Measurements from ENCODE around the gene DMD. TPM values are rescaled to one million over a fixed set of nuclear protein-coding genes. Genes with fewer than 3 reads are reported as not detected.

The DMD gene
- total RNA-seq, 1 experiment from 2014 or later = 19.3 TPM

GRCh38 chrX:31717474-31717873, 1493.9 kb downstream of the DMD start:
- H3K27me3 Mint-ChIP-seq (ENCODE audit: insufficient read depth, unreplicated experiment) = peaks cover 14% of the 10 kb centered on the region
- H3K9me3 Mint-ChIP-seq (ENCODE audit: unreplicated experiment) = no peaks in the 10 kb centered on the region
- CTCF ChIA-PET = no interaction called here
- H3K36me3 Mint-ChIP-seq (ENCODE audit: insufficient read depth, unreplicated experiment) = no peaks in the 10 kb centered on the region
- H3K27ac Mint-ChIP-seq (ENCODE audit: low read depth, unreplicated experiment) = no peak overlapping the region
- intact Hi-C loops (cut with micrococcal nuclease) = no loop called here
- H3K4me1 Mint-ChIP-seq (ENCODE audit: insufficient read depth, unreplicated experiment) = no peaks in the 10 kb centered on the region
- no peak for DNase-seq (ENCODE audit: unreplicated experiment)
- no peak for TF ChIP-seq CTCF (IDR thresholded peaks at IDR 0.05; ENCODE audit: unreplicated experiment)
- no TSS peak for BruUV-seq (replicated peaks)
- H3K4me3 Mint-ChIP-seq (ENCODE audit: unreplicated experiment) = no peak overlapping the region
- POLR2A ChIA-PET = no interaction called here

GRCh38 chrX:31715675-31716074, 1495.7 kb downstream of the DMD start:
- Mint-ChIP-seq H3K27me3 (ENCODE audit: insufficient read depth, unreplicated experiment) (peaks cover 18% of the 10 kb centered on the region), H3K36me3 (ENCODE audit: insufficient read depth, unreplicated experiment) (no peaks in the 10 kb centered on the region), H3K9me3 (ENCODE audit: unreplicated experiment) (no peaks in the 10 kb centered on the region), H3K4me1 (ENCODE audit: insufficient read depth, unreplicated experiment) (no peaks in the 10 kb centered on the region), H3K4me3 (ENCODE audit: unreplicated experiment) (no peak overlapping the region), H3K27ac (ENCODE audit: low read depth, unreplicated experiment) (no peak overlapping the region)
- intact Hi-C loops (cut with micrococcal nuclease) = no loop called here
- DNase-seq (ENCODE audit: unreplicated experiment) = no peak
- ChIA-PET POLR2A (no interaction called here), CTCF (interaction anchor here (0.6 kb wide), 2 partner anchors 423 to 1623 kb away, joined by 3 to 5 read pairs; no protein-coding TSS in a partner anchor)
- no TSS peak for BruUV-seq (replicated peaks)
- no peak for TF ChIP-seq CTCF (IDR thresholded peaks at IDR 0.05; ENCODE audit: unreplicated experiment)

- Mint-ChIP-seq H3K27ac (ENCODE audit: low read depth, unreplicated experiment) (no peak overlapping the region), H3K4me3 (ENCODE audit: unreplicated experiment) (no peak overlapping the region)
- no TSS peak for BruUV-seq (replicated peaks)
Measured at GRCh38 chrX:31714797-31715196, 1496.6 kb downstream of the DMD start.

GRCh38 chrX:31713120-31713519, 1498.2 kb downstream of the DMD start:
- no peak for DNase-seq (ENCODE audit: unreplicated experiment)
- CTCF ChIA-PET = no interaction called here
- Mint-ChIP-seq H3K36me3 (ENCODE audit: insufficient read depth, unreplicated experiment) (no peaks in the 10 kb centered on the region), H3K9me3 (ENCODE audit: unreplicated experiment) (no peaks in the 10 kb centered on the region), H3K4me3 (ENCODE audit: unreplicated experiment) (no peak overlapping the region), H3K27ac (ENCODE audit: low read depth, unreplicated experiment) (no peak overlapping the region), H3K4me1 (ENCODE audit: insufficient read depth, unreplicated experiment) (no peaks in the 10 kb centered on the region), H3K27me3 (ENCODE audit: insufficient read depth, unreplicated experiment) (peaks cover 44% of the 10 kb centered on the region)
- BruUV-seq (replicated peaks) = no TSS peak
- no peak for TF ChIP-seq CTCF (IDR thresholded peaks at IDR 0.05; ENCODE audit: unreplicated experiment)
- POLR2A ChIA-PET = no interaction called here
- intact Hi-C loops (cut with micrococcal nuclease) = no loop called here

More at GRCh38 chrX:31714797-31715196, 1496.6 kb downstream of the DMD start:
- H3K9me3 Mint-ChIP-seq (ENCODE audit: unreplicated experiment) = no peaks in the 10 kb centered on the region
- ChIA-PET CTCF (no interaction called here), POLR2A (no interaction called here)
- DNase-seq (ENCODE audit: unreplicated experiment) = no peak
- intact Hi-C loops (cut with micrococcal nuclease) = no loop called here
- H3K36me3 Mint-ChIP-seq (ENCODE audit: insufficient read depth, unreplicated experiment) = no peaks in the 10 kb centered on the region
- no peak for TF ChIP-seq CTCF (IDR thresholded peaks at IDR 0.05; ENCODE audit: unreplicated experiment)
- H3K27me3 Mint-ChIP-seq (ENCODE audit: insufficient read depth, unreplicated experiment) = peaks cover 27% of the 10 kb centered on the region
- H3K4me1 Mint-ChIP-seq (ENCODE audit: insufficient read depth, unreplicated experiment) = no peaks in the 10 kb centered on the region

Measured in MCF 10A (cell line).